Neural progenitor cell (in vitro differentiated cells): ENCODE measurements around the gene DIDO1. TPM values are rescaled to one million over a fixed set of nuclear protein-coding genes. Genes with fewer than 3 reads are reported as not detected.

Source experiments
- DNase-seq: peaks from one replicate; pipeline ENCODE4 v3.0.0-alpha.2; 2016; ENCODE audit warnings: low spot score
- H2AFZ ChIP-seq: fragments of 200-600 bp; sonication (generic); replicated peaks from 2 replicates; pipeline ENCODE4 v1.6.1; 2016; ENCODE audit warnings: antibody characterized with exemption
- H3F3A ChIP-seq: fragments of 200-600 bp; sonication (generic); 2 replicates; pipeline ENCODE4 v1.6.1; 2016; ENCODE audit warnings: antibody characterized with exemption, low read depth
- H3K27ac ChIP-seq: fragments of 200-600 bp; sonication (generic); 2 replicates; pipeline ENCODE4 v1.5.1; 2016; ENCODE audit warnings: mild to moderate bottlenecking
- H3K27me3 ChIP-seq: fragments of 200-600 bp; sonication (generic); 2 replicates; pipeline ENCODE4 v1.6.1; 2016; ENCODE audit warnings: mild to moderate bottlenecking, moderate library complexity
- H3K36me3 ChIP-seq: fragments of 200-600 bp; sonication (generic); 2 replicates; pipeline ENCODE4 v1.5.1; 2016
- H3K4me1 ChIP-seq: fragments of 200-600 bp; sonication (generic); 2 replicates; pipeline ENCODE4 v1.6.1; 2016; ENCODE audit warnings: mixed run types
- H3K4me2 ChIP-seq: fragments of 200-600 bp; sonication (generic); 2 replicates; pipeline ENCODE4 v1.6.1; 2016
- H3K4me3 ChIP-seq: fragments of 200-600 bp; sonication (generic); 2 replicates; pipeline ENCODE4 v1.5.1; 2016
- H3K79me2 ChIP-seq: fragments of 200-600 bp; sonication (generic); 2 replicates; pipeline ENCODE4 v1.6.1; 2016; ENCODE audit warnings: low read depth
- H3K9ac ChIP-seq: fragments of 200-600 bp; sonication (generic); 2 replicates; pipeline ENCODE4 v1.6.1; 2016
- H3K9me3 ChIP-seq: fragments of 200-600 bp; sonication (generic); 2 replicates; pipeline ENCODE4 v1.5.1; 2016; ENCODE audit warnings: low read depth
- H4K20me1 ChIP-seq: fragments of 200-600 bp; sonication (generic); 2 replicates; pipeline ENCODE4 v1.6.1; 2016; ENCODE audit warnings: low read depth
- H3K27ac Mint-ChIP-seq: 3 replicates; pipeline ENCODE4 v1.8.0; 2021; ENCODE audit warnings: mixed read lengths
- H3K27me3 Mint-ChIP-seq: 2 replicates; pipeline ENCODE4 v1.8.0; 2022; ENCODE audit warnings: low read depth, mild to moderate bottlenecking, inconsistent platforms, moderate library complexity, mixed read lengths; ENCODE audit not compliant: insufficient read depth
- H3K36me3 Mint-ChIP-seq: 3 replicates; pipeline ENCODE4 v1.8.0; 2021; ENCODE audit warnings: mixed read lengths
- H3K4me1 Mint-ChIP-seq: 3 replicates; pipeline ENCODE4 v1.8.0; 2021; ENCODE audit warnings: mixed read lengths
- H3K4me3 Mint-ChIP-seq: 3 replicates; pipeline ENCODE4 v1.8.0; 2021; ENCODE audit warnings: mild to moderate bottlenecking, moderate library complexity, mixed read lengths
- H3K9me3 Mint-ChIP-seq: 3 replicates; pipeline ENCODE4 v1.8.0; 2020; ENCODE audit warnings: mixed read lengths
- EZH2 ChIP-seq: fragments of 200-600 bp; sonication (generic); IDR thresholded peaks from 2 replicates; pipeline ENCODE4 v1.6.1; 2017; ENCODE audit warnings: antibody characterized with exemption, mild to moderate bottlenecking, moderate library complexity
- EZH2phosphoT487 ChIP-seq: fragments of 200-600 bp; sonication (generic); IDR thresholded peaks from 2 replicates; pipeline ENCODE4 v1.6.1; 2017; ENCODE audit warnings: antibody characterized with exemption
- total RNA-seq: library from RNA; depleted of rRNA; stranded (reverse); fragments of >200 nt; gene quantifications from 2 replicates; pipeline ENCODE4 v1.2.3, GENCODE V29; 2015; ENCODE audit warnings: low replicate concordance
- TF ChIP-seq, protein P1 (sequence below): fragments of 200-600 bp; sonication (generic); IDR thresholded peaks from 2 replicates; pipeline ENCODE4 v1.5.1; 2017; ENCODE audit warnings: antibody characterized with exemption, mild to moderate bottlenecking

Gene DIDO1
- total RNA-seq, 1 donor from 2014 or later, result 64.5 TPM

DNA sequence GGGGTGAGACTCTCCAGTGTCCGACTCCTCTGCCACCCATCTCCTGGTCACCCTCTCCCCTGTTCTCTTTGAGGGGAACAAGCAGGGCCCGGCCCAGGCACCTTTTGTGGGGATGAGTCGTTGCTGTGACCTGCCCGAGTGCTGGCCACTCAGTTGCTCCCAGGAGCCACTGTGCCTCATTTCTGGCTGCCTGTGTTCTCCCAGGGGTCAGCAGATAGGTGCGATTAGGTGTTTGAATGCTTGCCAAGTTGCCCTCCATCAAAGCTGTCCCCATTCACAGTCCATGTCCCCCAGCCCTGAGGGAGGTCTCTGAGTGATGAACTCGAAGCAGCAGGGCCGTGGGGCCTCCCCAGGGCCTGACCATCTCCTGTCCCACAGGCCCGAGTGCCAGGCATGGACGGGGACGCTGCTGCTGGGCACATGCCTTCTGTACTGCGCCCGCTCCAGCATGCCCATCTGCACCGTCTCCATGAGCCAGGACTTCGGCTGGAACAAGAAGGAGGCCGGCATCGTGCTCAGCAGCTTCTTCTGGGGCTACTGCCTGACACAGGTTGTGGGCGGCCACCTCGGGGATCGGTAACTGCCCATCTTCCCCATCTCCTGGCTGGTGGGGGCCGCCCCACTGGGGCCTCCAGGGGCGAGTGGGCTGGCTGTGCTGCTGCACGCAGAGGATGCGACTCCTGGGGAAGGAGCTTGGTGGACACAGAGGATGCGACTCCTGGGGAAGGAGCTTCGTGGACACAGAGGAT, 30.3 kb upstream of the DIDO1 start:
- TF ChIP-seq EZH2phosphoT487 (no peak), EZH2 (no peak)
- TF ChIP-seq, protein P1, sequence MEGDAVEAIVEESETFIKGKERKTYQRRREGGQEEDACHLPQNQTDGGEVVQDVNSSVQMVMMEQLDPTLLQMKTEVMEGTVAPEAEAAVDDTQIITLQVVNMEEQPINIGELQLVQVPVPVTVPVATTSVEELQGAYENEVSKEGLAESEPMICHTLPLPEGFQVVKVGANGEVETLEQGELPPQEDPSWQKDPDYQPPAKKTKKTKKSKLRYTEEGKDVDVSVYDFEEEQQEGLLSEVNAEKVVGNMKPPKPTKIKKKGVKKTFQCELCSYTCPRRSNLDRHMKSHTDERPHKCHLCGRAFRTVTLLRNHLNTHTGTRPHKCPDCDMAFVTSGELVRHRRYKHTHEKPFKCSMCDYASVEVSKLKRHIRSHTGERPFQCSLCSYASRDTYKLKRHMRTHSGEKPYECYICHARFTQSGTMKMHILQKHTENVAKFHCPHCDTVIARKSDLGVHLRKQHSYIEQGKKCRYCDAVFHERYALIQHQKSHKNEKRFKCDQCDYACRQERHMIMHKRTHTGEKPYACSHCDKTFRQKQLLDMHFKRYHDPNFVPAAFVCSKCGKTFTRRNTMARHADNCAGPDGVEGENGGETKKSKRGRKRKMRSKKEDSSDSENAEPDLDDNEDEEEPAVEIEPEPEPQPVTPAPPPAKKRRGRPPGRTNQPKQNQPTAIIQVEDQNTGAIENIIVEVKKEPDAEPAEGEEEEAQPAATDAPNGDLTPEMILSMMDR, result no peak
- Histone ChIP-seq H4K20me1 (no peaks in the 10 kb centered on the region), H3F3A (peaks cover 22% of the 10 kb centered on the region), H3K79me2 (no peaks in the 10 kb centered on the region), H3K27me3 (peaks cover 6% of the 10 kb centered on the region), H3K9me3 (no peaks in the 10 kb centered on the region), H3K4me1 (peaks cover 21% of the 10 kb centered on the region), H3K36me3 (no peaks in the 10 kb centered on the region), H3K4me2 (no peak overlapping the region), H3K9ac (no peak overlapping the region), H3K4me3 (no peak overlapping the region), H2AFZ (no peak overlapping the region), H3K27ac (no peak overlapping the region)
- Mint-ChIP-seq H3K36me3 (no peaks in the 10 kb centered on the region), H3K4me1 (peaks cover 21% of the 10 kb centered on the region), H3K4me3 (no peak overlapping the region), H3K27ac (no peak overlapping the region), H3K9me3 (no peaks in the 10 kb centered on the region), H3K27me3 (peaks cover 3% of the 10 kb centered on the region)
- DNase-seq, result no peak

DNA sequence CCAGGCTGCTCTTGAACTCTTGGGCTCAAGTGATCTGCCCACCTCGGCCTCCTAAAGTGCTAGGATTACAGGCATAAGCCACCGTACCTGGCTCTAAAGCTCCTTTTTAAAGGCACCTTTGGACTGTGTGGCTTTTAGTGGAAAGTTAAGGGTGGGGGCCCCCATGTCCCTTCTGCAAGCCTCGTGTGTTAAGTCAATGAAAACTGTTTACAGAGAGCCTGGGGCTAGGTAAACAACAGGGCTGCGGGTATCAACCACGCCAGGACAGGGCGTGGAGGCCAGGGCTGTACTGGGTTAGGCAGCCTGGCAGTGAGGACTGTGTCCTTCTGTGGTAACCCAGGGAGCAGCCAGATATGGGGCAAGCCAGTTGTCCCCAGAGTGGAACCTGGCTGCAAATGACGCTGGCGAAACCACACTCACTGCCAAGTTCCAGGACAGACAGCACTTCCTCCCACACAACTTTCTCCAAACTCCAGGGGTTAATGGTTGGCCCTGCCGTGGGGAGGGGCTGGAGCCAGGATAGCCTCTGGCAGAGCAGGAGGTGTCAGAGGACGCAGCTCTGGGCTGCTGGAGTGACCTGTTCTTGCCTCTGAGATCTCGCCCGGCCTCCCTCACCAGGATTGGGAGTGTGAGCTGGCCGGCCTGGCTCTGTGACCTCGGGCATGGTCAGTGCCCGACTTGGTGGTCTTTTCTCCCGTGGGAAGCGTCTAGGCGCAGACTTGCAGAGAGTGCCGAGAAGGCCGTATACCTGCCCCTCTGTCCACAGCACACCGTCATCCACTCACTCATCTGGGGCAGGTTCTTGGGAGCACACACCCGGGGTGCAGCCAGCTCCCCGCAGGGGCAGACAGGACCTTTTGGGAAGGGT, 29.4 kb upstream of the DIDO1 start:
- no peaks in the 10 kb centered on the region for H3K79me2 ChIP-seq
- H3K36me3 ChIP-seq, result no peaks in the 10 kb centered on the region
- peaks cover 6% of the 10 kb centered on the region for H3K27me3 ChIP-seq
- H3K4me1 ChIP-seq, result peaks cover 21% of the 10 kb centered on the region
- H4K20me1 ChIP-seq, result no peaks in the 10 kb centered on the region
- no peak overlapping the region for H3K9ac ChIP-seq
- TF ChIP-seq EZH2 (no peak), EZH2phosphoT487 (no peak)
- TF ChIP-seq, protein P1, result no peak
- no peak for DNase-seq
- Mint-ChIP-seq H3K9me3 (no peaks in the 10 kb centered on the region), H3K36me3 (peaks cover 3% of the 10 kb centered on the region), H3K27ac (no peak overlapping the region), H3K4me1 (peaks cover 21% of the 10 kb centered on the region), H3K4me3 (no peak overlapping the region), H3K27me3 (peaks cover 3% of the 10 kb centered on the region)
- H2AFZ ChIP-seq, result no peak overlapping the region
- peaks cover 22% of the 10 kb centered on the region for H3F3A ChIP-seq
- H3K9me3 ChIP-seq, result no peaks in the 10 kb centered on the region
- no peak overlapping the region for H3K4me3 ChIP-seq
- no peak overlapping the region for H3K4me2 ChIP-seq
- no peak overlapping the region for H3K27ac ChIP-seq

DNA sequence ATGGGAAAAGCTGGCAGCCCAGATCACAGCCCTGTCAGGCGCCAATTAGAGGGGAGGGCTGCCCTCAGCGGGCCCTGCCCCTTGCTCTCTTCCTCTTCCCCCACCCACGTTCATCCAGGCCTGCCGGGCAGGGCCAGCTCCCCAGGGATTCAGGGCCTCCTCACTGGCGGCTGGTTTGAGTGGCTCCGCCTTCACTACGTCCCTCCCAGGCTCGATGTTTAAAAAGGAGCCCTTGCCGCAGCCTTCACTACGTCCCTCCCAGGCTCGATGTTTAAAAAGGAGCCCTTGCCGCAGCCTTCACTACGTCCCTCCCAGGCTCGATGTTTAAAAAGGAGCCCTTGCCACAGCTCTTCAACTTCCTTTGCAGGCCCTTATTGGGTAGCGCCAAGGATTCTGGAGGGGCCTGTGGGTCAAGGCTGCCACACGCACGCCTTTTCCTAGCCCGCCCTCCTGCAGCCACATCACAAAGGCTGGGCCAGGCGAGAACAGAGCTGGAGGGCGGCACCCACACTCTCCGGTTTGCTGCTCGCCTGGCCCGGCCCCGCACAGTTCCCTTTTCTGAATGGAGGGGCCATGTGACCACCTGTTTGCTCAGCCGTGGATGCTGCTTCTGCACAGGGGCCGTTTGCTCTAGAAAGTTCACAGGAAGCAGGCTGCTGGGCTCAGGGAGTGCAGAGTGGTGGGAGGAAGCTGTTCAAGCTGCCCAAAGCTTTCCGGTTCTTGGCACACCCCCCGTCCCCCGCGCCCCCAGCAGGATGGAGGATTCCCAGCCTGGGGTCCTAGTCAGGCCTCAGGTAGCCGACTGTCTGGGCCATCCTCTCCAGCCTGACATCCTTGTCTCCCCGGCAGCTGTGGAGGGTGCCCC, 27.8 kb upstream of the DIDO1 start:
- DNase-seq, result peak; percentile 73
- no peak overlapping the region for H3K9ac ChIP-seq
- peaks cover 5% of the 10 kb centered on the region for H3K27me3 Mint-ChIP-seq
- H3K36me3 ChIP-seq, result no peaks in the 10 kb centered on the region
- peak overlapping the region; percentile 59 for H2AFZ ChIP-seq
- H3K4me3 Mint-ChIP-seq, result no peak overlapping the region
- H3K27ac ChIP-seq, result no peak overlapping the region
- H4K20me1 ChIP-seq, result peaks cover 7% of the 10 kb centered on the region
- H3K4me1 ChIP-seq, result peaks cover 21% of the 10 kb centered on the region
- peak overlapping the region; percentile 32 for H3K4me3 ChIP-seq
- peaks cover 15% of the 10 kb centered on the region for H3K36me3 Mint-ChIP-seq
- H3K27ac Mint-ChIP-seq, result peak overlapping the region; percentile 72
- peaks cover 17% of the 10 kb centered on the region for H3K4me1 Mint-ChIP-seq
- TF ChIP-seq EZH2phosphoT487, result no peak
- H3K4me2 ChIP-seq, result peak overlapping the region; percentile 74
- peaks cover 26% of the 10 kb centered on the region for H3F3A ChIP-seq
- H3K79me2 ChIP-seq, result no peaks in the 10 kb centered on the region
- no peaks in the 10 kb centered on the region for H3K9me3 ChIP-seq
- peaks cover 6% of the 10 kb centered on the region for H3K27me3 ChIP-seq
- no peaks in the 10 kb centered on the region for H3K9me3 Mint-ChIP-seq
